Nasal cavity respiratory epithelium epithelial cell of viscerocranial mucosa (primary cell): ENCODE measurements around the gene PLP2. TPM values are rescaled to one million over a fixed set of nuclear protein-coding genes. Genes with fewer than 3 reads are reported as not detected.

ENCODE experiments used
- total RNA-seq: library from RNA; depleted of rRNA; stranded (reverse); fragments of >200 nt; gene quantifications from 2 replicates; pipeline ENCODE4 v1.2.3, GENCODE V29; 2014

Gene PLP2, protein sequence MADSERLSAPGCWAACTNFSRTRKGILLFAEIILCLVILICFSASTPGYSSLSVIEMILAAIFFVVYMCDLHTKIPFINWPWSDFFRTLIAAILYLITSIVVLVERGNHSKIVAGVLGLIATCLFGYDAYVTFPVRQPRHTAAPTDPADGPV
- total RNA-seq = 17.1 and 24.4 TPM in 2 replicates

GRCh38 chrX:49171752-49172279 is at the start of gene PLP2:
PLP2 (plus strand) TSS chrX:49171898; CDS start chrX:49172001, 103 bp downstream.

DNA sequence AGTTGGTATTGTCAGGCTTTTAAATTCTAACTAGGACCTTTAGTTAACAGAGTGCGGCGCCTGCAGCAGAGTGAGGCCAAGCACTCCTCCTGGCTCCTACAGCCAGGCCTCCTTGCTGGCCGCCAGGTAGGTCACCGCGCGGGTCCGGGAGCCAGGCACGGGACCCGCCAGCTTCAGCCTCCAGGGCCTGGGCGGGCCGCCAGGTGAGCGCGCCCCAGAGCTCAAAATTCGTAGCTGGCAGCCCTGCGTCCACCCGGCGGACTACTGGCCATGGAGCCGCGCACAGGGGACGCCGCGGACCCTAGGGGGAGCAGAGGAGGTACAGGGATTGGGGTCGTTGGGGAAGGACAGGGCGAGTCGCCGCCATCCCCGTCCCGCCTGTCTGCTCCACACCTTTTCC is 9.1 kb upstream of the PLP2 start, which contains the start of gene MAGIX:
MAGIX (plus strand) TSS at position 139 of the 400 bp plus-strand sequence; CDS start at position 271, 132 bp downstream.

GRCh38 chrX:49186125-49187027 is 14.7 kb downstream of the PLP2 start, which contains the start of gene PRICKLE3:
PRICKLE3 (minus strand) TSS chrX:49186373; CDS start chrX:49186297, 76 bp downstream.

GRCh38 chrX:49199906-49200771 is 28.4 kb downstream of the PLP2 start, which contains the start of gene SYP:
SYP (minus strand) TSS chrX:49200193; CDS start chrX:49200186, 7 bp downstream.

Other genes starting within 250 kb of the PLP2 start
- gene OTUD5, start 214.3 kb upstream of the PLP2 start, total RNA-seq = 17.4 and 34.5 TPM in 2 replicates
- gene KCND1, start 200.1 kb upstream of the PLP2 start, total RNA-seq = under 0.01 and 0.93 TPM in 2 replicates
- gene GRIPAP1, start 169.6 kb upstream of the PLP2 start, total RNA-seq = 23.6 and 36.5 TPM in 2 replicates
- gene TFE3, start 128.5 kb upstream of the PLP2 start, total RNA-seq = 17.4 and 37.9 TPM in 2 replicates
- gene CCDC120, start 112.9 kb upstream of the PLP2 start, total RNA-seq = 2.1 and 5.8 TPM in 2 replicates
- 2.1 and 5.4 TPM in 2 replicates for gene PRAF2, start 97.9 kb upstream of the PLP2 start, total RNA-seq
- gene WDR45, start 92.0 kb upstream of the PLP2 start, total RNA-seq = 29.0 and 29.4 TPM in 2 replicates
- gene GPKOW, start 48.2 kb upstream of the PLP2 start, total RNA-seq = 22.9 and 29.0 TPM in 2 replicates
- 2.3 and 2.7 TPM in 2 replicates for gene MAGIX, start 9.1 kb upstream of the PLP2 start, total RNA-seq
- gene PRICKLE3, start 14.5 kb downstream of the PLP2 start, total RNA-seq = 19.5 and 38.1 TPM in 2 replicates
- under 0.01 TPM in 1 of 2 replicates, not detected in the other for gene SYP, start 28.3 kb downstream of the PLP2 start, total RNA-seq
- under 0.01 and 0.07 TPM in 2 replicates for gene CACNA1F, start 61.4 kb downstream of the PLP2 start, total RNA-seq
- 11.3 and 13.9 TPM in 2 replicates for gene CCDC22, start 63.6 kb downstream of the PLP2 start, total RNA-seq
- 0.14 TPM in 1 of 2 replicates, not detected in the other for gene FOXP3, start 92.8 kb downstream of the PLP2 start, total RNA-seq
- gene PPP1R3F, start 97.9 kb downstream of the PLP2 start, total RNA-seq = 4.1 and 9.0 TPM in 2 replicates
- gene GAGE10, start 131.7 kb downstream of the PLP2 start, total RNA-seq = not detected in 2 replicates
- not detected in 2 replicates for gene GAGE12J, start 150.1 kb downstream of the PLP2 start, total RNA-seq
- gene GAGE13, start 159.7 kb downstream of the PLP2 start, total RNA-seq = not detected in 2 replicates